GM18499 (cell line): Measurements from ENCODE around the gene PFN3.
"Not testable (repeated sequence)": the region's sequence is repeated elsewhere in the genome, so short reads cannot be mapped to it uniquely, and the experiment has no call there.

Experiments used
- ATAC-seq: cut with Tn5 transposase; IDR thresholded peaks from one replicate; pipeline ENCODE4 v1.9.1; 2021; ENCODE audit warnings: moderate number of reproducible peaks; ENCODE audit not compliant: insufficient read depth, unreplicated experiment

PFN3 gene

DNA sequence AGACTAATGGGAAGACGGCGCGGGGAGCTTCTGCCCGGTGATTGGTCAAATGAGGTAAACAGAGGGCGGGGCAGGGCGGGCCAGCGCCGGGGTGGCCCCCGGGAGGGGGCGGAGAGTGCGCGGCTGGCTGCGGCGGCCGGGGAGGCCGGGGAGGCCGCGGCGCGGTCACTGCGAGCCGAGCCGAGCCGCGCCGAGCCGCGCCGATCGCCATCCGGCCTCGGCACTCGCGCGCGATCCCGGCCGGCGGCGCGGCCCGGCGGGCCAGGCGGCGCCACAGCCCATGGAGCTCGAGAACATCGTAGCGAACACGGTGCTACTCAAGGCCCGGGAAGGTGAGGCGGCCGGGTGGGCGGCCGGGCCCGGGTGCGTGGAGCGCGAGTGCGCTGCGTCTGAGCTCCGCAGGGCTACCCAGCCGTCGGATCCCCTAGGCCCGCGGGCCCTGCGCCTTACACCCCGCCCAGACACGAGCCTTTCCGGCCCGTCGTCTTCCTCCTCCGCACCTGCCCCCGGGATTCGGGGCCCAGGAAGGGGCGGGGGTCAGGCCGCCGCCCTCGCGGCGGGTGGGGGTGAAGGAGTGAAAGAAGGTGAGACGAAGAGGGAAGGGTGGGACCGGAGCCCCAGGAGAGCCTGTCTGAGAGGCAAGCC, 26.2 kb upstream of the PFN3 start, which contains the start of gene GRK6:
TSS of gene GRK6 (plus strand) at position 111 of the 645 bp plus-strand sequence. CDS start at position 281, 170 bp downstream.
- no peak for ATAC-seq

- peak; percentile 74 for ATAC-seq
These were observed 25.5 kb upstream of the PFN3 start for GRCh38 chr5:177425801-177426565.

DNA sequence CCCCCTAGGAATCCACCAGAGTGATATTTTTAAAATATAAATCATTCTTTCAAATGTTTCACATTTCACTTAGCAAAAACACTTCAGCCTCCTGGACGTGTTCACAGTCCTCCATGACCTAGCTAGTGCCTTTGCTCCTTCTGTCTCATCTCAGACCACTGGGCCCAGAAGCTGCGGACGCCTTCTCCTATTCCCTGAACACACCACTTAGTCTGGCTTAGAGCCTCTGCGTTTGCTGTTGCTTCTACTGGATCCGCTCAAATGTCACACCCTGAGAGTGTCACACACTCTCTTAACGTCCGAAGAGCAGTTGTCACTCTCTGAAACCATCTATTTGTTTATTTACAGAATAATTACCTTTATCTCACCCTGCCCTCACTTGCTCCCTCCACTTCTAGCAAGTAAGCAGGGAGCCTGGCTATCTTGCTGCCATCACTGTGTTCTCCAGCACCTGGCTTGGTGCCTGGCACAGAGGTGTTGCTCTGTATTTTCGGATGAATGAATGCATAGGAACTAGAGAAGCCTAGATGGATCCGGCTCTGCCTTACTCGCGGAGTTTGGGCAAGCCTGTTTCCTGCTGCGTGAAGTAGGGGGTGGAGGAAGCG, 24.8 kb upstream of the PFN3 start:
- ATAC-seq = no peak

DNA sequence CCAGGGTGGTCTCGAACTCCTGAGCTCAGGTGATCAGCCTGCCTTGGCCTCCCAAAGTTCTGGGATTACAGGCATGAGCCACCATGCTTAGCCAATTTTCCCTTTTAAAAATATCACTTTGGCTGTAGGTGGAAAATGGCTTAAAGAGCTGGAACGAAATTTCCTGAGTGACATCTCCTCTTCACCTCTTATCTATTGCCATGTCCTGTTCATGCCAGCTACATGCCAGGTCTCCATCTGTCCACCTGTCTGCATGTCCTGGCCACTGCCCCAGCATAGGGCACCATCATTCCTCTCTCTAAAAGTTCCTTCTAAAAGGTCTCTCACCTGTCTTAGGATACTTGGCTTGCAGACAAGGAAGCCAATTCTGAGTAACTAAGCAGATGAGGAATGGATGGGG, 23.2 kb upstream of the PFN3 start:
- ATAC-seq = no peak

DNA sequence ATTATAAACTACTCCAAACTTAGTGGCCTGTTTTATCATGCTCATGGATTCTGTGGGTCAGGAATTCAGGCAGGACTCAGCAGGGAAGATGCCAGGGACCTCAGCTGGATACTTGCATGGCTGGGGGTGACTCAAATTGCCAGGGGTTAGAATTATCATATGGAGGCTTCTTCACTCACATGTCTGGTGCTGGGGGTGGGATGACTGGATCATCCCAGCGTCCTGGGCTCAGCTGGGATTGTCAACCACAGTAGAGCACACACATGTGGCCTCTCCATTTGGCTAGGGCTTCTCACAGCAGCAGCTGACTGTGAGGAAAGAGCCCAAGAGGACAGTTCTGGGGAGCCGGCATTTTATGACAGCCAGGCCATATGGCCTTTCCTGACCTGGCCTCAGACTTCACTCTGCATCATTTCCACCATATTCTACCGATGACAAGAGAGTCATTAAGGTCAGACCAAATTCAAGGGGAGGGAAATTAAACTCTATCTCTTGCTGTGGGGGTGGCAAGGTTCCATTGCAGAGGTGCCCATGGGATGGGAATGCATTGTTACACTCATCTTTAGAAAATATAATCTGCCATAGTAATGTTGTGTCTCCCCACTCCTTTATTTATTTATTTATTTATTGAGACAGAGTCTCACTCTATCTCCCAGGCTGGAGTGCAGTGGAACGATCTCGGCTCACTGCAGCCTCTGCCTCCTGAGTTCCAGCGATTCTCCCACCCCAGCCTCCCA, 20.8 kb upstream of the PFN3 start:
- ATAC-seq = no peak

- ATAC-seq = not testable (repeated sequence)
These were observed 20.0 kb upstream of the PFN3 start for GRCh38 chr5:177420472-177420871.

DNA sequence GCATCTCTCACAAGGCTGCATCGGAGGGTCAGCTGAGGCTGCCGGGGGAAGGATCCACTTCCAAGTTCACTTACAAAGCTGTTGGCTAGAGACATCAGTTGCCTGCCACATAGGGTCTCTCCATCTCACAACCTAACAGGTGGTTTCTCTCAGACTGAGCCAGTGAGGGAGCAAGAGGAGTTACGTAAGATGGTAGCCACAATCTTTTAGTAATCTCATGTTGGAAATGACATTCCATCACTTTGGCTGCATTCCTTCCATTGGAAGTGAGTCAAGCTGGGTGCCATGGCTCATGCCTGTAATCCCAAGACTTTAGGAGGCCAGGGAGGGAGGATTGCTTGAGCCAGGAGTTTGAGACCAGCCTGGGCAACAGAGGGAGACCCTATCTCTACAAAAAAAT, 18.6 kb upstream of the PFN3 start:
- no peak for ATAC-seq

DNA sequence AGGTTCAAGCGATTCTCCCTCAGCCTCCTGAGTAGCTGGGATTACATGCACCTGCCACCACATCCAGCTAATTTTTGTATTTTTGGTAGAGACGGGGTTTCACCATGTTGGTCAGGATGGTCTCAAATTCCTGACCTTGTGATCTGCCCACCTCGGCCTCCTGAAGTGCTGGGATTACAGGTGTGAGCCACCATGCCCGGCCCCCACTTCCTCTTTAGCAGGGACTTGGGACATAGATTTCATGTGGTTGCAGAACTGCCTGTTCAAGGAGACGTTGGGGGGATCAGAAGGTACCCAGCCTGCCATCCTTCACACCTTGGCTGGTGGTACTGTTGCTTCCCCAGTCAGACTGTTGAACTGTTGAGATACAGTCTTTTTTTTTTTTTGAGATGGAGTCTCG, 16.6 kb upstream of the PFN3 start:
- ATAC-seq = not testable (repeated sequence)

- no peak for ATAC-seq
These were observed 14.0 kb upstream of the PFN3 start for GRCh38 chr5:177414481-177414880.

DNA sequence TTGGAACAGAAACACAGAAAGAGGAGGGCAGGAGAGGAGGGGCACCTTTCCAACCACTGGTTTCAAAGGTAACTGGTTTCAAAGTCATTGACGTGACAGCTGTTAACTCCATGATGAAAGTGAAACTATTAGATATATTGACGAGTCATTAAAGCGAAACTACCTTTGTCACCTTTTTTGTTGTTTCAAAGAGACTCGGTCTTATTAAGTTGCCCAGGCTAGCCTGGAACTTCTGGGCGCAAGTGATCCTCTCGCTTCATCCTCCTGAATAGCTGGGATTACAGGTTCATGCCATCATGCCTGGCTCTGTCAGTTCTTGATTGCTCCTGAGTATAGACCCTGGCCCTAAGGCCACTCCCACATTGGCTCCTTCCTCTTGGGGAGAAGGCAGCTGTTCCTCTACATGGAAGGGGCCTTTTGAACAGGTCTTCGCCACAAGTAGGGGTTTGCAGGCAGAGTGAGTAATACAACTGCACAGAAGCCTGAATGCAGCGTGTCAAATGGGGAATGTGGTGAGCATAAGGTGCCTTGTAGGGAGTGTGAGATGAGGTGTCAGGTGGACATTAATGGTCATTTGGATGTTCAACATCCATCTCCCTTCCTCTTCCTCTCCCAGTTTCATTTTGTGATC, 12.3 kb upstream of the PFN3 start:
- ATAC-seq = no peak

DNA sequence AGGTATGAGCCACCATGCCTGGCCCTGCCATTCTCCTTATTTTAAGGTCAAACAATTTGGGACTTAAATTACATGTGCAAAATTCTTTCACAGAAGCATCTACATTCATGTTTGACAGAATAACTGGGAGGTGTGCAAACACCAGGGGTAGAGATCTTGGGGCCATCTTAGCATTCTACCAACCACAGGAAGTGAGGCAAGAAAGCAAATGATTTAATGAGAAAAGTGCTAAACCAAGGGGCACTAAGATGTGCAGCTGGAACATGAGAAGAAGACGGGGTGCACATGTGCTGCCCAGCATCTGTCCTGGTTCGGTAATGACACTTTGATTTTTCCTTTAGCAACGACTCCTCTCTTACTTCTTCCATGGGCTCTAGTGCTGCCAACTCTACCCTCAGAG, 10.1 kb upstream of the PFN3 start:
- no peak for ATAC-seq

GRCh38 chr5:177409043-177409801, 8.8 kb upstream of the PFN3 start, which contains the start of gene F12:
Gene F12 (minus strand): TSS chr5:177409564. CDS start chr5:177409527, 37 bp downstream.
- no peak for ATAC-seq

GRCh38 chr5:177405805-177406204, 5.3 kb upstream of the PFN3 start:
- no peak for ATAC-seq

- ATAC-seq = no peak
These were observed 4.9 kb upstream of the PFN3 start for GRCh38 chr5:177405312-177405711.

DNA sequence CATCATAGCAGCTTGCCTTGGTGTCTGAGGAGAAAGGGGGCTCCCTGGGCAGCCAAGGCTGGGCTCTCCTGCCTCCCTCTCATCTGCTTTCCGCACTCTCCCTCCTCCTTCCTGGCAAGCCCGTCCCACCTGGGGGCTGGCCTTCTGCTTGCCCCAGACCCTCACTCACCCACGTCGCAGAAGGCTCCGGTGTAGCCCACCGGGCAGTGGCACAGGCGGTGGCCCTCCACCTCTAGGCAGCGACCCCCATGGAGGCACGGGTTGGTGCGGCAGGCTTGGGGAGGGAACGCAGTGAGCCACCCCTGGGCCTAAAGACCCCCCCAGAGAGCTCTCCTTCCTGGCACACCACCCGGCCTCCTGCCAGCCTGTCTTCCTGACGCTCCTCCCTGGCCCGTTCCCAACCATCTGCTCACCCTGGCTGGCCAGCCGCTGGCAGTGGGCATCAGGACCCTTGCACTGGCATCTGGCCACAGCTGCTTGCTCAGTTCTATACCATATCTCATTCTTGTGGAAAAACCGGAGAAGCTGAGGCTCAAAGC, 4.2 kb upstream of the PFN3 start:
- ATAC-seq = no peak

DNA sequence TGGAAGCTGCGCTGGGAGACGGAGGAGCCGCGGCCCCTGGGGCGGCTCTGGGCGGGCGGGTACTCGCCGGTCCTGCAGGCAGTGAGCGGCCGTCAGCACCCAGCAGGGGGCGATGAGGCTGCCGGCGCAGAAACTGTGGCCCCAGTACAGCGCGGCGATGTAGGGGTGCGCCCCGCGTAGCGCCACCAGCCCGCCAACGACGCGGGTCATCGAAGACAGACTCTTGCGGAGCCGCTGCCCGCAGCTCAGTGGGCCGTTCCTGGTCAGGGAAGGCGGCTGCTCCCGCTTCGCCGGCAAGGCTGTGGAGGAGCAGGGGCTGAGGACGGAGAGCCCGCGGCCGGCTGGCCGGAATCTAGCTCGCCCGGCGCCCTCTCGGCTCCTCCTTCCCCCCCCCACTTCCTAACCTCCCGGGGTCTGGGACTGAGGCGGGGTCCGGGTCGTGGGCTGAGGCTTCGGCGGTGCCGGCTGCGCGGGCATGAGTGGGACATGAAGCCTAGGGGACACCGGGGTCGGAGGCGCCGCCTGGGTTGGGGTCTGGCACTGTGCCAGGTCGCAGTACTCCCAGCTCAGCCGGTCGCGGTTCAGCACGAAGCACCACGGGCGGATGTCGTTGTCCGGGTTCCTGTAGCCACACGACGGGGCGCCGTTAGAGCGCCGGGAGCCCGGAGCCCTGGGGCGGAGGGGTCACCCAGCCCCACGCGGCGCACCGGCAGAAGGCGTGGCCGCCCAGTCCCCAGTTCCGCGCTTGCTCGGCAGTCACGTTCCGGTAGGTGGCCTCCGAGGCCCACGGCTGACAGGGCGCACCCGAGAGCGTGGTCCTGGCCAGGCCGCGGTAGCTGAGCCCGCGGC, 3.6 kb upstream of the PFN3 start:
- ATAC-seq = peak; percentile 44

DNA sequence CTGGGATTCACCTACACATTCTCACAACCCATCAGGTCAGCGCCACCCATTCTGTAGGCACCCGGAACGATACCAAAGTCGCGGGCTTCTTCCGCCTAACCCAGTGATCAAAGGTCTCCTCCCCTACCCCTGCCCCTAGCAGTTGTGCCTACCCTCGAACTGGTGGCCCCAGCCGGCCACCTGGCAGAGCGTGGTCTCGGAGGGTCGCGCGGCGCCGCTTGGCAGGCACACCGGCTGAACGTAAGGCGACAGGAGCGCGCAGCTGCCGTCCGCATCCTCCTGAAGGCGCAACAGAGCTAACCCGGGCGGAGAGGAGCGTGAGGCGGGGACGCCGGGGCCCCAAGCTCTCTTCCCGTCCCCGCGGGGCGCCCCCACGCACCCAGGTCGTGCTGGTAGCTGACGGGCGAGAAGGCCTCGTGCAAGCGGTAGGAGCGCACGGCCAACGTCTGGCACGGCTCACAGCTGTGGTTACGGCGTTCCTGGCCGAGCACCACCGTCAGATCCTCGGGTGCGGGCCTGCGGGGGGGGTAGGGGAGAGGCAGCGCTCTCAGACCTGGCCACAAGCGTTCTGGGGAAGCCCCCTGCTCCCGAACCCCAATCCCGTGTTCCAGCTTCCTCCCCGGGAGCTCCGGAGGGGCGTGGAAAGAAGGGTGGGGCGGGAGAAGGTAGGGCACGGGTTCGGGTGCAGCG, 2.8 kb upstream of the PFN3 start:
- peak; percentile 18 for ATAC-seq
